Loucy (cell line): ENCODE measurements around the gene MBNL2.

Experiments
- CTCF ChIP-seq: fragments of 200-600 bp; sonication (generic); conservative IDR thresholded peaks from 2 replicates; pipeline ENCODE4 v1.5.1; 2014; ENCODE audit warnings: mild to moderate bottlenecking, antibody characterized with exemption, low read length
- EZH2phosphoT487 ChIP-seq: fragments of 200-600 bp; IDR thresholded peaks from 2 replicates; pipeline ENCODE4 v1.6.1; 2018; ENCODE audit warnings: antibody characterized with exemption, mild to moderate bottlenecking, moderate library complexity, borderline replicate concordance

- no peak for TF ChIP-seq CTCF
- TF ChIP-seq EZH2phosphoT487: no peak
These were observed 80.5 kb downstream of the MBNL2 start for GRCh38 chr13:97302611-97303010.
